Mucosa of gallbladder (tissue), 1 donor: ENCODE measurements around the gene SPAG16. TPM values are rescaled to one million over a fixed set of nuclear protein-coding genes. Genes with fewer than 3 reads are reported as not detected.

ENCODE experiments used
- DNase-seq: peaks from one replicate; pipeline ENCODE4 v3.0.0-alpha.2; 2020; ENCODE audit warnings: low spot score
- total RNA-seq: library from RNA; stranded (reverse); gene quantifications from one replicate; pipeline ENCODE4 v1.2.1, GENCODE V29; 2021
- donor health status: DM: no; HTN: no; CAD: no.

The SPAG16 gene
- total RNA-seq, 1 donor from 2014 or later: 62.7 TPM

GRCh38 chr2:214377286-214377624 is 1093.0 kb downstream of the SPAG16 start:
- no peak for DNase-seq

- DNase-seq: peak; percentile 75
Observed at GRCh38 chr2:214378455-214379103, 1094.3 kb downstream of the SPAG16 start.

- DNase-seq: no peak
Observed at GRCh38 chr2:214379227-214379626, 1095.0 kb downstream of the SPAG16 start.

GRCh38 chr2:214380681-214381080 is 1096.4 kb downstream of the SPAG16 start:
- no peak for DNase-seq

- DNase-seq: no peak
Observed at GRCh38 chr2:214382229-214382628, 1098.0 kb downstream of the SPAG16 start.

- DNase-seq: no peak
Observed at GRCh38 chr2:214386720-214387119, 1102.5 kb downstream of the SPAG16 start.

GRCh38 chr2:214389334-214389733 is 1105.1 kb downstream of the SPAG16 start:
- no peak for DNase-seq

- DNase-seq: no peak
Observed at GRCh38 chr2:214393796-214394195, 1109.5 kb downstream of the SPAG16 start.

GRCh38 chr2:214395040-214395439 is 1110.8 kb downstream of the SPAG16 start:
- DNase-seq: no peak

- DNase-seq: no peak
Observed at GRCh38 chr2:214401580-214401979, 1117.3 kb downstream of the SPAG16 start.

- no peak for DNase-seq
Observed at GRCh38 chr2:214410128-214410775, 1126.0 kb downstream of the SPAG16 start.

- DNase-seq: peak; percentile 87
Observed at GRCh38 chr2:214410918-214411554, 1126.8 kb downstream of the SPAG16 start, which contains the start of gene VWC2L. Gene VWC2L (plus strand): TSS chr2:214411054. CDS start chr2:214414194, 3,140 bp downstream.

- DNase-seq: no peak
Observed at GRCh38 chr2:214412679-214413078, 1128.4 kb downstream of the SPAG16 start.

GRCh38 chr2:214436470-214436869 is 1152.2 kb downstream of the SPAG16 start:
- DNase-seq: no peak

GRCh38 chr2:214450118-214450894 is 1166.0 kb downstream of the SPAG16 start:
- no peak for DNase-seq

GRCh38 chr2:214451516-214452275 is 1167.4 kb downstream of the SPAG16 start:
- no peak for DNase-seq

Other genes with a start within 250 kb of the SPAG16 start
- 12.7 TPM for gene IKZF2, start 132.9 kb upstream of the SPAG16 start, total RNA-seq